B cell (primary cell): ENCODE data around the gene ZBED4. TPM values are rescaled to one million over a fixed set of nuclear protein-coding genes. Genes with fewer than 3 reads are reported as not detected.

Experiments
- ATAC-seq: fragments of 200-7000 bp; cut with Tn5 transposase; one replicate; pipeline ENCODE4 v1.10.0; 2021; ENCODE audit warnings: low read depth, mild to moderate bottlenecking, moderate number of reproducible peaks, moderate library complexity
- CTCF ChIA-PET: fragments of 350-600 bp; sonication (Branson Sonifier 250); formaldehyde crosslinking; loops from one replicate; lab custom pipeline; 2021; ENCODE audit warnings: antibody characterized with exemption, inconsistent platforms; lab: Charles Lee
- POLR2A ChIA-PET: fragments of 350-600 bp; sonication (Branson Sonifier 250); formaldehyde crosslinking; loops from one replicate; lab custom pipeline; 2021; ENCODE audit warnings: antibody characterized with exemption; lab: Charles Lee
- DNase-seq: peaks from one replicate; pipeline ENCODE4 v3.0.0; 2013
- H2AFZ ChIP-seq: 2 replicates; pipeline ENCODE4 v1.6.1; 2012; ENCODE audit warnings: mild to moderate bottlenecking, low read depth, low read length; ENCODE audit not compliant: insufficient read depth, poor library complexity, severe bottlenecking
- H3K27ac ChIP-seq, 2 donors: 1 replicate in 1 of 2; 2 replicates in 1 of 2; pipeline ENCODE4 v1.5.1; 2012 to 2013; ENCODE audit warnings: low read length in 2 of 2, mild to moderate bottlenecking in 2 of 2, moderate library complexity in 1 of 2
- H3K27me3 ChIP-seq, 4 experiments: fragments of 200-600 bp in 1 of 4; sonication (generic) in 1 of 4; replicated peaks in 1 of 4; 1 replicate in 2 of 4; 2 replicates in 2 of 4; pipeline versions ENCODE4 v1.6.1 to v1.7.0; 2013 to 2016; ENCODE audit warnings: low read length in 3 of 4, mild to moderate bottlenecking in 2 of 4, mixed read lengths in 1 of 4, moderate library complexity in 1 of 4; ENCODE audit not compliant: insufficient read depth in 4 of 4, control insufficient read depth in 3 of 4; ENCODE audit errors: control extremely low read depth in 1 of 4
- H3K36me3 ChIP-seq, 2 experiments: replicated peaks in 1 of 2; 1 replicate in 1 of 2; 2 replicates in 1 of 2; pipeline versions ENCODE4 v1.6.1 to v1.7.1; 2013; ENCODE audit warnings: low read length in 1 of 2; ENCODE audit not compliant: insufficient read depth in 2 of 2, control insufficient read depth in 1 of 2; ENCODE audit errors: control extremely low read depth in 1 of 2, extremely low read depth in 1 of 2
- H3K4me1 ChIP-seq, 2 donors: fragments of 200-600 bp in 1 of 2; sonication (generic) in 1 of 2; 1 replicate in 1 of 2; 2 replicates in 1 of 2; pipeline versions ENCODE4 v1.5.1 to v1.6.1; 2013 to 2017; ENCODE audit warnings: low read length in 2 of 2; ENCODE audit not compliant: control insufficient read depth in 2 of 2, insufficient read depth in 2 of 2
- H3K4me2 ChIP-seq: replicated peaks from 2 replicates; pipeline ENCODE3; 2012; ENCODE audit warnings: mild to moderate bottlenecking, low read depth, low read length; ENCODE audit not compliant: poor library complexity, severe bottlenecking
- H3K4me3 ChIP-seq, 5 experiments: fragments of 200-600 bp in 1 of 5; sonication (generic) in 1 of 5; 1 replicate in 3 of 5; 2 replicates in 2 of 5; pipeline versions ENCODE4 v1.5.1 to v1.7.0; 2011 to 2016; ENCODE audit warnings: low read length in 4 of 5, mild to moderate bottlenecking in 4 of 5, low read depth in 2 of 5, control low read depth in 1 of 5, moderate library complexity in 1 of 5; ENCODE audit not compliant: insufficient read depth in 1 of 5; ENCODE audit errors: control extremely low read depth in 1 of 5, extremely low read depth in 1 of 5
- H3K79me2 ChIP-seq: fragments of 200-600 bp; sonication (generic); one replicate; pipeline ENCODE4 v1.6.0; 2016; ENCODE audit warnings: low read length; ENCODE audit not compliant: control insufficient read depth, insufficient read depth
- H3K9ac ChIP-seq: fragments of 200-600 bp; sonication (generic); 2 replicates; pipeline ENCODE4 v1.6.1; 2017; ENCODE audit warnings: mild to moderate bottlenecking, low read length, moderate library complexity
- H3K9me3 ChIP-seq, 3 donors: one replicate each; pipeline versions ENCODE4 v1.6.1 to v1.7.1; 2013; ENCODE audit warnings: low read length in 2 of 3; ENCODE audit not compliant: control insufficient read depth in 2 of 3, insufficient read depth in 1 of 3; ENCODE audit errors: control extremely low read depth in 1 of 3
- H4K20me1 ChIP-seq: 2 replicates; pipeline ENCODE4 v1.6.0; 2012; ENCODE audit warnings: mild to moderate bottlenecking, low read length; ENCODE audit not compliant: insufficient read depth, control insufficient read depth, poor library complexity, severe bottlenecking
- H3K27ac Mint-ChIP-seq: one replicate; pipeline ENCODE4 v1.8.0; 2021; ENCODE audit warnings: mixed read lengths
- H3K27me3 Mint-ChIP-seq: one replicate; pipeline ENCODE4 v1.8.0; 2021; ENCODE audit warnings: mixed read lengths
- H3K4me1 Mint-ChIP-seq: one replicate; pipeline ENCODE4 v1.8.0; 2021; ENCODE audit warnings: mixed read lengths
- H3K4me3 Mint-ChIP-seq: one replicate; pipeline ENCODE4 v1.8.0; 2021; ENCODE audit warnings: mixed read lengths
- H3K9me3 Mint-ChIP-seq: one replicate; pipeline ENCODE4 v1.8.0; 2022; ENCODE audit warnings: mixed read lengths; ENCODE audit not compliant: insufficient read depth
- CTCF ChIP-seq: fragments of 200-600 bp; IDR thresholded peaks from one replicate; pipeline ENCODE4 v1.8.0; 2022; ENCODE audit warnings: antibody characterized with exemption, mild to moderate bottlenecking
- EZH2 ChIP-seq: IDR thresholded peaks from 2 replicates; pipeline ENCODE4 v1.6.1; 2012; ENCODE audit warnings: borderline replicate concordance, low read depth, mild to moderate bottlenecking, moderate library complexity, low read length; ENCODE audit not compliant: insufficient read depth, poor library complexity, severe bottlenecking
- WGBS: methylation state at CpG from one replicate; pipeline ENCODE4 v1.1.5; 2013; ENCODE audit warnings: missing lambda C conversion rate; ENCODE audit not compliant: insufficient coverage; 5-methylcytosine and 5-hydroxymethylcytosine counted together
- intact Hi-C: fragments of 100-400 bp; cut with micrococcal nuclease; formaldehyde crosslinking; loops from one replicate; pipeline ENCODE4 v1.10.0; 2022
- polyA plus RNA-seq: library from polyadenylated mRNA; depleted of rRNA; stranded (reverse); fragments of >200 nt; gene quantifications from 2 replicates; pipeline ENCODE4 v1.2.3, GENCODE V29; 2012
- total RNA-seq, 2 donors: library from RNA; stranded (reverse); fragments of 120-200 nt in 1 of 2; gene quantifications; 1 replicate in 1 of 2; 2 replicates in 1 of 2; pipeline versions ENCODE4 v1.2.3 to v1.2.4, GENCODE V29; 2013 to 2022

The ZBED4 gene
- total and polyA plus RNA-seq, 2 donors (not counting 1 experiment from before 2014, with no cell fraction given) = 5.9 to 14.6 TPM

- ATAC-seq (peak; percentile 73), DNase-seq (peak; percentile 98)
- TF ChIP-seq CTCF (no peak), EZH2 (no peak)
- no peaks in the 10 kb centered on the region for H3K27me3 ChIP-seq
- H2AFZ ChIP-seq = peak overlapping the region; percentile 13
- no peaks in the 10 kb centered on the region for H3K9me3 Mint-ChIP-seq
- no peaks in the 10 kb centered on the region for H4K20me1 ChIP-seq
- H3K4me2 ChIP-seq = peak overlapping the region; percentile 86
- H3K9ac ChIP-seq = peak overlapping the region; percentile 58
- intact Hi-C loops = loop anchor here (1.0 to 10.0 kb wide), 3 partner anchors 15 to 539 kb away; partner anchors contain the start of genes PIM3 and SBF1
- no peaks in the 10 kb centered on the region for H3K36me3 ChIP-seq
- H3K4me3 Mint-ChIP-seq = peak overlapping the region; percentile 66
- H3K79me2 ChIP-seq = peaks cover 19% of the 10 kb centered on the region
- POLR2A ChIA-PET = interaction anchor here (0.5 to 3.0 kb wide), 20 partner anchors 8 to 371 kb away, joined by 3 to 94 read pairs (median 8); partner anchors contain the start of genes ALG12, CRELD2, PIM3 and PLXNB2
- H3K27me3 Mint-ChIP-seq = no peaks in the 10 kb centered on the region
- H3K27ac ChIP-seq = peak overlapping the region; percentile 91 to 92
- peaks cover 0 to 11% (median 0%) of the 10 kb centered on the region in 3 donors for H3K9me3 ChIP-seq
- peak overlapping the region; percentile 82 for H3K27ac Mint-ChIP-seq
- CTCF ChIA-PET = interaction anchor here (0.6 to 2.6 kb wide), 9 partner anchors 11 to 406 kb away, joined by 3 to 17 read pairs (median 5); partner anchors contain the start of gene PIM3
- peaks cover 41 to 53% of the 10 kb centered on the region in 2 donors for H3K4me1 ChIP-seq
- WGBS = 3% methylated on average over 52 of the region's 52 CpGs
- H3K4me3 ChIP-seq = peak overlapping the region in 4 of 5 experiments; percentile 41 to 56 (median 50)
- H3K4me1 Mint-ChIP-seq = peaks cover 27% of the 10 kb centered on the region
Observed at GRCh38 chr22:49936018-49936972, 82.7 kb downstream of the ZBED4 start.
